ES-I3 (cell line): ENCODE measurements around the gene KLRB1.
"Not testable (repeated sequence)": the region's sequence is repeated elsewhere in the genome, so short reads cannot be mapped to it uniquely, and the experiment has no call there.

Experiments used
- H3K36me3 ChIP-seq: 2 replicates; pipeline ENCODE4 v1.6.1; 2013; ENCODE audit warnings: mild to moderate bottlenecking, low read length, control low read depth, moderate library complexity; ENCODE audit not compliant: insufficient read depth
- H3K4me1 ChIP-seq: 2 replicates; pipeline ENCODE4 v1.6.1; 2013; ENCODE audit warnings: mild to moderate bottlenecking, control low read depth, low read length; ENCODE audit not compliant: insufficient read depth
- H3K9ac ChIP-seq: 2 replicates; pipeline ENCODE4 v1.6.1; 2013; ENCODE audit warnings: low read depth, mild to moderate bottlenecking, low read length, moderate library complexity
- H3K9me3 ChIP-seq: 2 replicates; pipeline ENCODE4 v1.6.1; 2013; ENCODE audit warnings: mild to moderate bottlenecking, low read length, moderate library complexity; ENCODE audit not compliant: control insufficient read depth, insufficient read depth

The KLRB1 gene

GRCh38 chr12:9607716-9608115 lies at the start of gene KLRB1:
TSS of gene KLRB1 (minus strand) at chr12:9607916. CDS start at chr12:9607839, 77 bp downstream.
- no peaks in the 10 kb centered on the region for H3K9me3 ChIP-seq
- no peak within 1 kb of the TSS for H3K9ac ChIP-seq
- H3K4me1 ChIP-seq, result no peaks in the 10 kb centered on the region
- no peaks in the 10 kb centered on the region for H3K36me3 ChIP-seq

- no peaks in the 10 kb centered on the region for H3K9me3 ChIP-seq
- H3K9ac ChIP-seq, result no peak overlapping the region
- peaks cover 13% of the 10 kb centered on the region for H3K4me1 ChIP-seq
- peaks cover 11% of the 10 kb centered on the region; the same call in 1 of the 2 replicates for H3K36me3 ChIP-seq
These were observed 43.6 kb upstream of the KLRB1 start for GRCh38 chr12:9651265-9651729.

- 0 out of 2 replicates have a peak overlapping the region, but pooled peaks have one; percentile 0 for H3K9ac ChIP-seq
- H3K36me3 ChIP-seq, result peaks cover 8% of the 10 kb centered on the region; the same call in 1 of the 2 replicates
- peaks cover 13% of the 10 kb centered on the region for H3K4me1 ChIP-seq
- no peaks in the 10 kb centered on the region for H3K9me3 ChIP-seq
These were observed 42.4 kb upstream of the KLRB1 start for GRCh38 chr12:9650151-9650576.

GRCh38 chr12:9649532-9649940 lies 41.8 kb upstream of the KLRB1 start:
- H3K36me3 ChIP-seq, result peaks cover 7% of the 10 kb centered on the region; the same call in 1 of the 2 replicates
- H3K9me3 ChIP-seq, result no peaks in the 10 kb centered on the region
- H3K9ac ChIP-seq, result peak overlapping the region; percentile 82
- peaks cover 13% of the 10 kb centered on the region for H3K4me1 ChIP-seq

DNA sequence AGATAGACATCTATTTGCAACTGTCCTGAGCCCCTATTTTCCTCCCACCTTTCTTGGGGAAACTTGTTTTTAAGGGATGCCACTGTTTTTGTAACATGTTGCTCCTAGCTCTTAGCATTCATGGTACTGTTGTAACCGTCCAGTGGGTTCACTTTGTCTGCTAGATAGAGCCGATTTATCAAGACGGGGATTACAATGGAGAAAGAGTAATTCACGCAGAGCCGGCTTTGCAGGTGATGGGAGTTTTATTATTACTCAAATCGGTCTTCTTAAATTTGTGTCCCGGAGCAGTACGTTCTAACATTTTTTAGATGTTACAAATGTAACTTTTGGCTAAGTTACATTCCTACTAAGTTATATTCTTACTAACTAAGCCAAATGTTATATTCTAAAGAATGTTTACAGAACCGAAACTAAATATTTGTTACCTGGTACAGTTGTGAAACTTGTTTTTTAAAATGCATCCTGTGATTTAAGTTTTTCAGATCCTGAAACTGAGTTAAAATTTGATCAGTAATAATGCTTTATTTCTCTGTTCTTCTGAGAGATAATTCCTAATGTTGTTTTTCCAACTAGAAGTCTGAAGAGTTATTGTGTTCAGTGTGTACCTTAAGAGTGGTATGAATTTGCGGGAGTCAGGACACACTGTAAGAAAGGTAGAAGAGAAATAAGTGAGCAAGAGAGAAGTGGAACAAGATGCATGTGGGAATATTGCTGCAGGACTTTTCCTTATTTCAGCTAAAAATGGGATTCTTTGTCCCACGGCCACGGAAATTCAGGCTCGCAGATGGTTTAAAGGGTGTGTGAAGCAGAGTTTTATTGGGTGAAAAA lies 41.2 kb upstream of the KLRB1 start:
- peaks cover 1% of the 10 kb centered on the region; the same call in 1 of the 2 replicates for H3K36me3 ChIP-seq
- H3K9ac ChIP-seq, result peak overlapping the region; percentile 82
- peaks cover 13% of the 10 kb centered on the region for H3K4me1 ChIP-seq
- H3K9me3 ChIP-seq, result no peaks in the 10 kb centered on the region

- peak overlapping the region; percentile 82 for H3K9ac ChIP-seq
- H3K9me3 ChIP-seq, result no peaks in the 10 kb centered on the region
- H3K4me1 ChIP-seq, result peaks cover 13% of the 10 kb centered on the region
These were observed 40.3 kb upstream of the KLRB1 start for GRCh38 chr12:9647825-9648700.

GRCh38 chr12:9646794-9647781 lies 39.4 kb upstream of the KLRB1 start:
- Histone ChIP-seq H3K9ac (peak overlapping the region; percentile 82), H3K9me3 (no peaks in the 10 kb centered on the region; the same call in 1 of the 2 replicates), H3K4me1 (peaks cover 13% of the 10 kb centered on the region), H3K36me3 (no peaks in the 10 kb centered on the region)

More at GRCh38 chr12:9647825-9648700, 40.3 kb upstream of the KLRB1 start:
- H3K36me3 ChIP-seq, result no peaks in the 10 kb centered on the region

DNA sequence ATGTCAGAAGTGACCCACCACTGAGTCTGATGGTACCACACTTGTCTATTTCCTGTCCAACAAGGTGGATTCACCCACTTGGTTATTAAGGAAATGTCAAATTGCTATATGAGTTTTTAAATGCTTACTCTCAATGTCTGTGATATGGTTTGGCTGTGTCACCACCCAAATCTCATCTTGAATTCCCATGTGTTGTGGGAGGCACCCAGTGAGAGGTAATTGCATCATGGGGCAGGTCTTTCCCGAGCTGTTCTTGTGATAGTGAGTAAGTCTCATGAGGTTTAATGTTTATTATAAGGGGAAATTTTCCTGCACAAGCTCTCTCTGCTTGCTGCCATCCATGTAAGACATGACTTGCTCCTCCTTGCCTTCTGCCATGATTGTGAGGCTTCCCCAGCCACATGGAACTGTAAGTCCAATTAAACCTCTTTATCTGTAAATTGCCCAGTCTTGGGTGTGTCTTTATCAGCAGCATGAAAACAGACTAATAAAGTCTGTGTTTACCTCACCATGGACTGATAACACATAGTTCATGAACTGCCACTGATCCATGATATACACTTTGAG lies 37.4 kb upstream of the KLRB1 start:
- H3K9me3 ChIP-seq, H3K36me3 ChIP-seq, H3K9ac ChIP-seq, H3K4me1 ChIP-seq: not testable (repeated sequence)

DNA sequence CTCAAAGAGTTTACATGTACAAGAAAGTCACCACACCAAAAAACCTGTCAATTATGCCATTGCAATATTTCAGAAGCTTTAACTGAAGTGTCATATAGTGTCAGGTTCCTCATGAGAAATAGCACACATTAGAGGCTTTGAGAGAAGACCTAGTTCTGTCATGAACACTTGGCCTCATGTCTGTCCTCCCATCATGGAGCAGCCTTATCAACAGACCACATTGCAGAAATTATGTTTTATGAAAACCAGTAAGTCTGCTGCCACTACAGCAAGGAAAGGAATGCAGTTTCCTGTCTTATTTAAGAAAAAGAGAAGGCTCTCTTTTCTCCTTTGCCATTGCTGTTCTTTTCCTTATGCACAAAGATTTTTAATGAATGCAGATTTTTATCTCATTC lies 35.5 kb upstream of the KLRB1 start:
- H3K9ac ChIP-seq, result no peak overlapping the region
- H3K4me1 ChIP-seq, result peaks cover 5% of the 10 kb centered on the region; the same call in 1 of the 2 replicates
- no peaks in the 10 kb centered on the region; the same call in 1 of the 2 replicates for H3K9me3 ChIP-seq
- H3K36me3 ChIP-seq, result no peaks in the 10 kb centered on the region

GRCh38 chr12:9642606-9643265 lies 35.0 kb upstream of the KLRB1 start:
- H3K9me3 ChIP-seq, result no peaks in the 10 kb centered on the region; the same call in none of the 2 replicates
- H3K9ac ChIP-seq, result no peak overlapping the region
- peaks cover 5% of the 10 kb centered on the region; the same call in 1 of the 2 replicates for H3K4me1 ChIP-seq
- H3K36me3 ChIP-seq, result no peaks in the 10 kb centered on the region

- Histone ChIP-seq H3K4me1 (no peaks in the 10 kb centered on the region), H3K9ac (no peak overlapping the region), H3K36me3 (no peaks in the 10 kb centered on the region)
These were observed 32.3 kb upstream of the KLRB1 start for GRCh38 chr12:9640024-9640423.

DNA sequence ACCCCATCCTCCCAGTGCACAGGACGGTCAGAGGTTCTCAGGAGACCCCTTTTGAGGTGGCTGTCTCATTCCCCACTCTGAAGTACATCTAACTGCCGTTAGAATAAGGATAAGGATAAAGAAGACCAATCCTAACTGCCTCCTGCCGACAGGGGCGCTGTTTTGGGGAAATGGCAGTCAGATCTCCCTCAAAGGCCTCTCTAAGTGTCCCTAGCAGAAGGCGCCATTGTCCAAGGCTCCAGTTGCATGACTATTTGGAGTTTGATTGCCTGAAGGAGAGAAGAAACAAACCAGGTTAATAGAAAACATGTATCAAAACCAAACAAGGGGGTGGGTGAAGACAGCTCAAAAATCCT lies 29.1 kb upstream of the KLRB1 start:
- Histone ChIP-seq H3K4me1 (no peaks in the 10 kb centered on the region), H3K36me3 (no peaks in the 10 kb centered on the region), H3K9ac (no peak overlapping the region), H3K9me3 (peaks cover 6% of the 10 kb centered on the region)

More at GRCh38 chr12:9640024-9640423, 32.3 kb upstream of the KLRB1 start:
- H3K9me3 ChIP-seq, result no peaks in the 10 kb centered on the region; the same call in none of the 2 replicates
